Activated CD4-positive, alpha-beta T cell treated with anti-CD3 and anti-CD28 coated beads, Interleukin-2, amount 50 U/mL, for 16 hours (primary cell): ENCODE results near the gene VCAM1.
"Not testable (repeated sequence)": the region's sequence is repeated elsewhere in the genome, so short reads cannot be mapped to it uniquely, and the experiment has no call there.

ENCODE experiments used
- DNase-seq: peaks from one replicate; pipeline ENCODE4 v3.0.0-alpha.2; 2020

VCAM1 gene

GRCh38 chr1:100730130-100730529 is 10.6 kb downstream of the VCAM1 start:
- DNase-seq, result no peak

- no peak for DNase-seq
Measured at GRCh38 chr1:100731309-100731708, 11.8 kb downstream of the VCAM1 start.

GRCh38 chr1:100731758-100732157 is 12.2 kb downstream of the VCAM1 start:
- no peak for DNase-seq

GRCh38 chr1:100734676-100735075 is 15.1 kb downstream of the VCAM1 start:
- no peak for DNase-seq

GRCh38 chr1:100735244-100735643 is 15.7 kb downstream of the VCAM1 start:
- DNase-seq, result no peak

GRCh38 chr1:100736324-100736723 is 16.8 kb downstream of the VCAM1 start:
- no peak for DNase-seq

GRCh38 chr1:100736746-100737145 is 17.2 kb downstream of the VCAM1 start:
- no peak for DNase-seq

- DNase-seq, result no peak
Measured at GRCh38 chr1:100746542-100746932, 27.0 kb downstream of the VCAM1 start.

GRCh38 chr1:100747771-100748170 is 28.2 kb downstream of the VCAM1 start:
- no peak for DNase-seq

- DNase-seq, result no peak
Measured at GRCh38 chr1:100750005-100750885, 30.7 kb downstream of the VCAM1 start.

GRCh38 chr1:100752791-100753190 is 33.2 kb downstream of the VCAM1 start:
- DNase-seq, result no peak

- no peak for DNase-seq
Measured at GRCh38 chr1:100757946-100758345, 38.4 kb downstream of the VCAM1 start.

GRCh38 chr1:100759188-100759587 is 39.6 kb downstream of the VCAM1 start:
- DNase-seq, result no peak

- no peak for DNase-seq
Measured at GRCh38 chr1:100760511-100760910, 41.0 kb downstream of the VCAM1 start.

GRCh38 chr1:100762461-100762860 is 42.9 kb downstream of the VCAM1 start:
- DNase-seq, result no peak

- DNase-seq, result no peak
Measured at GRCh38 chr1:100767176-100767890, 47.8 kb downstream of the VCAM1 start.

- no peak for DNase-seq
Measured at GRCh38 chr1:100769323-100769722, 49.8 kb downstream of the VCAM1 start.

GRCh38 chr1:100769906-100770646 is 50.5 kb downstream of the VCAM1 start:
- no peak for DNase-seq

- no peak for DNase-seq
Measured at GRCh38 chr1:100773444-100773843, 53.9 kb downstream of the VCAM1 start.

GRCh38 chr1:100774370-100774769 is 54.8 kb downstream of the VCAM1 start:
- DNase-seq, result no peak

GRCh38 chr1:100775483-100775882 is 55.9 kb downstream of the VCAM1 start:
- DNase-seq, result no peak

- no peak for DNase-seq
Measured at GRCh38 chr1:100778748-100779147, 59.2 kb downstream of the VCAM1 start.

GRCh38 chr1:100780814-100781213 is 61.3 kb downstream of the VCAM1 start:
- no peak for DNase-seq

- not testable (repeated sequence) for DNase-seq
Measured at GRCh38 chr1:100781728-100782127, 62.2 kb downstream of the VCAM1 start.
